SKM-1 treated with dmso at 0.1 percent for 144 hours (cell line): ENCODE data around the gene UNC79.

ENCODE experiments used
- DNase-seq: peaks from one replicate; lab custom pipeline; 2025; ENCODE audit not compliant: unreplicated experiment; lab: John Stamatoyannopoulos, UW

Gene UNC79

DNA sequence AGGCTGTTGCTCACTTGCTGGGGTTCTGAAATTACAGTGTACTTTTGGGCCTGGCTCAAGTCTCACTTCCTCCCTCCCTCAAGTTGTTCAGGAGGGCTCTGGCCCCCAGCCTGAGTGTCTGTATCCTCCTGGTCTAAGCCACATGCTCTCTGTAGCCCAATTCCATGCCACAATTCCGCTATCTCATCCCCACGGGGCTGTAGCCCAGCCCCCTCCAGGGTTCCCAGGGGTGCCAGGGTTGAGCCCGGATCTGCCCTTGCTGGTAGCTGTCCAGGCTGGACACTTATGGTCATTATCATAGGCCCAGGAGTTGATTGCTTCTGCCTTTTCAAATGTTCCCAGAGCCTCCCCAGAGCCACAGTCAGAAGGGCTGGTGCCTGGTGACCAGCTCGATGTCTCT, 292.3 kb downstream of the UNC79 start:
- DNase-seq, result no peak

DNA sequence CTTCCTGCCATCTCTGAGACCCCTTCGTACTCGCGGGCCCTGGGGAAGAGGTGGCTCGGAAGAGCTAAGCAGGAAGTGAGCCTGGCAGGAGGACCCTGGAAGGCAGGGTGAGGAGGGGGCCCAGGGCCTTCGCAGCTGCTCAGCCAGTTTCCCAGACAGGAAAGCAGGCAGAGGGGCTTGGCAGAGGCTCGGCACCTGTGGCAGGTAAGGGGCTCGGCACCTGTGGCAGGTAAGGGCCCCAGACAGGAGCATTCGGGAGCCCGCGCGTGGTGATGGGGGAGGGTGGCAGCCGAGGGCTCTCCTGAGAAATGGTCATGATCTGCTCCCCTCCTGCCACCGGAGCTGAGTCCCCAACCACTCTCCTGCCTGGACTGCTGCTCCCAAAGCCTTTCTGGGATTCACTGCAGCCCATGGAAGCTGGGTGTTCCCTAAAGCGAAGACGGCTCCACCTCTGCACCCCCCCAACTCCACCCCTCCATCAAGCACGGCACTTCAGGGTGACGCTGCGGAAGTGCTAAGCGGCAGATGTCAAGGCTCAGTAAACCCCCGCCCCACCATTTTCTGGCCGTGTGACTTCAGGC, 294.4 kb downstream of the UNC79 start:
- no peak for DNase-seq

DNA sequence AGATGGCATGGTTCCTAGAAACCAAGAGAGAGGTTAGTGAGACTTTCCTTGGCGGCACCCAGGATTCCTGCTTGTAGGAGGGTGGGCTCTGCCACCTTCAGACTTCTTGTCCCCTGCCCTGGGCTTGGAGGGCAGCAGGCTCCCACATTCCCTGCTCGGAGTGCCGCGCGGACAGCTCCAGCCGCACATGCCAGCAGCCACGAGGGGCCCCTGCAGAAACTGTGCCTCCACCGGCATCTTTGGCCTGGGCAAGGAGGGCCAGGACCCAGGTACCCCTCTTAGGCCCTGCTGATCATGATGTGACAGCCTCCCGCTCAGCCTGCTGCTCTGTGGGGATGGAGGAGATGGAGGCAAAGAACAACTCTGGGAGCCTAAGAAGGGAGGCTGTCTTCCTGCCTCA, 295.3 kb downstream of the UNC79 start:
- DNase-seq, result no peak

DNA sequence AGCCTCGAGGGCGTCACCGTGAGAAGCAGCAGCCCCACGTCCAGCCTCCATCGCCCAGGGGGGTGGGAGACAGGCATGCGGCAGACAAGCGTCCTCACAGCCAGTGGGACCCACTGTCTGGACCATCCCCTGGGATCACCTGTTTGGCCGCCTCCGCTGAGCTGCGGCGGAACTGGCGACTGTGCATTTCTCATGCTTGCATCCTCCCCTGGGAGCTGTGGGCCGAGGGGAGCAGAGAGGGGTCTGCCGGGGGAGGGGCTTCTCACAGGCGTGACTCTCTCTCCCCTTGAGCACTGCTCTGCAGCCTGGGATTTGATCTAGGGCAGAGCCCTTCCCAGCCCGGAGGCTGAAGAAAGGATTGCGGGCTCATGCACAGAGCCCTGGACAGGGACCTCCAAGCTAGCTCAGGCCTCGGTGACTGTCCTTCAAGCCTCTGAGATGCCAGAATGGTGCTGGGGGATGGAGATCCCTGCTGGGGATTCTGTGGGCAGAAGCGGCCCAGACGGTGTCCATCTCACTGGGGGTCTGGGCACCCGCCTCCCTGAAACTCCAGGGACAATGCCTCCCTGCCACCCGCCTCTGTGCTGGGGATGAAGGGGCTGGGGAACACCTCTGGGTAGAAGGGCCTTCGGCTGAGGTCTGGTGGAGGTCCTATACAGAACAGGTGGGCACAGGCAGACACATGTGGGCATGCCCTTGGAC, 296.5 kb downstream of the UNC79 start:
- DNase-seq, result no peak

DNA sequence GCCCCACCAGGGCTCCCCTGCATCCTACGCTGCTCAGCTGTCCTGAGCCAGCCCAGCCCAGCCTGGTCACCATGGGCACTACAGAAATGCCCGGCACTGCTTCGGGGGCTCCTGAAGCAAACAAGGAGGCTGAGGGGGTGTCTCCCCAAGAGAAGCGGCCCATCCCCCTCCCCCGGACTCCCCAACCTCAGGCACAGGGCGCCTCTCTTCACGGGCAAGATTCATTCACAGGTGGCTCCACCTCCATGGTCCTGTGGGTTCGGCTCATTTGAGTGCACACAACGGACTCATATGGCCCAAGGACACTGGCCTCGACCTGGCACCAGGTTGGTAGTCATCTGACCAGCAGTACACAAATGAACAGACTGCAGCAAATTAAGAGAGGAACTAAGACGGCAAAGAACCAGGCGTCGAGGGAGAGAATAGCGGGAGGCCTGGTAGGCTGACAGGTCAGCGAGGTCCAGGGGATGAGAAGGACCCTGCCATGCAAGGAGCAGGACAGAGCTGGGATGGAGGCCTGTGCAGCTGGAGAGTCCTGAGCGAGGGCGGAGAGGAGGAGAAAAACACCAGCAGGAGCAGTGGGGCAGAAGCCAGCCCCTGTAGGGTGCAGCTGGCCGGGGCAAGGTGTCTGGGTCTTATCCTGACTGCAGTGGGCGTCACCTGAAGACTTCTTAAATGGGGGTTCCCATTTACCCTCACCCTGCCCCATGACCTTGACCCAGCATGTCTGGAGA, 297.3 kb downstream of the UNC79 start:
- no peak for DNase-seq

DNA sequence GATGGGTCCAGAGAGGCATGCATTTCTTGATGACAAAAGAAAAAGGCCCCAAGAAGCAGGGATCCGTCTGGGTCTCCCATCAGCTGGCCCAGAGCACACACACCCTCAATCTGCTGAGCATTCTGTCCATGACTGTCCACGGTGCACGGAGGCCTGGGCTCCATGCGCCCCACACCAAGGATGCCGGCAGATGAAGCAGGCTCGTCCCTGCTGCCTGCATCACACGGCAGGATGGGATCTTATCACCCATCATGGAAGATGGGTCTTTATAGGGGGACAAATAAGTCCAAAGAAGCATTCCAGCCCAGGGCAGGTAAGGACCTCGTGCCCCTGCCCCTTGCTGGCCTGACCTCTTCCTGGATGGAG, 297.9 kb downstream of the UNC79 start:
- no peak for DNase-seq

DNA sequence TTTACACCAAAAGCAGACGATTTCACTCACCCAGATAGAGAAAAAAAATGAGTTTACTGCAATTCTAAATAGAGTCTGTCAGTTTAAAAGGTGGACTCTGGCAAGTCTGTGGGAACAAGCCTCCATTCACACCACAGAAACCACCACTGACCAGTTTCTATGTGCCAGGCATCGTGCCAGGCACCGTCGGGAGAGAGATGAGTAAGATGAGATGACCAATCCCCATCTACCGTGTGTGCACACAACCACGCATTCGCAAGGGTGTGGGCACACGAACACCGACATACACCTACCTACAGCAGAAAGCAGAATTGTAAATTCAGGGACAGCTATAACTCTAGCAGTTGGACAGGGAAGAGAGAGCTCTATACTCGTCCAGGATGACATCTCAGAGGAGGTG, 299.3 kb downstream of the UNC79 start:
- no peak for DNase-seq

DNA sequence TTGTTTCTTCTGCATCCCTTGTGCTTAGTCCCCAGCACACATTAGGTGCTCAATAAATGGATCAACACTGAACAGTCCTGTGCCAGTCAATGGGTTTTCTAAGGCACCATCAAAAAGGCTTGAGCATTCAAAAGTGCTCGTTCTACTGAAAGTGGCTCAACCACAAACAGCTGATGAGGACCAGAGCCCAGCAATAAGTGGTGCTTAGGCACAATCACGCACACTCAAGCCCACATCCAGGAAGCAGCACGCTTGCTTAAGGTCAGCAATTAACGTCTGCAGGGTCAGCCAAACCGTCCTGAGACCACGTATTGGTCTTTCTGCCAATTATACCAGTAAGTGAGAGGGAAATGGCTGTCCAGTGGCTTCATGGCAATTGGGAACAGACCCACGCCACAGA, 301.0 kb downstream of the UNC79 start:
- DNase-seq, result no peak

DNA sequence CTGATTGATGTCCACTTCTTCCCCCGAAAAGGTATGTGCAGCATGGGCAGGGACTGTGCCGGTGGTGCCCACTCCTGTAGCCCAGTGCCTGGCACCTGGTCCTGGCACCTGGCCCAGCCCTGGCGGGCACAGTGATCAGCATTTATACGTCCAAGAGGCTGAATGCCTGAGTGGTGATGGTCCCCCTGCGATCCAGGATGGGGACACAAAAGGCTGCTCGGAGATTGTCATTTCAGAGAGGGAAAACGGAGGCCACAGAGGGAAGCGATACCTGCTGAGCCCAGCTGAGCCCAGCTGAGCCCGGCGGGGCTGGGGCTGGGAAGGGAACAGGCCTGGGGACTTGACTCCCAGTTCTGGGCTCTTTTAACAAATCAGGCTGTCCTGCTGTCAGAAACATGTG, 301.8 kb downstream of the UNC79 start:
- no peak for DNase-seq

DNA sequence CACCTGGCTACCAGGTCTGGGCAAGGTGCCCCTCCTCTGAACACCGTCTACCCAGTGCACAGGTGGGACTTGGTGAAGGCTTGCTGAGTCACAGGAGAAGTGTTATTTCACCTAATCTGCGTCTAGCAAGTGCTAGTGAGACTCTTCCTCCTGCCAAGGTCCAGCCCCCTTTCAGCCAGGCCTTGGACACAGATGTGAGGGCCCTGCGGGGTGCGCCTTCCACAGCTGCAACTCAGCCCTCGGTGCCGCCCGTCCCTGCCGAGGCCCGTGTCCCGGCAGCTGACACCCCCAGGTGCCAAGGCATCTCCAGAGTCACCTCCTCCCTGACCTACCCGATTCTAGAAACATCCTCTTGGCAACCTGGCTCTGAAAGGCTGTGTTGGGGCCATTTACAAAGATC, 302.5 kb downstream of the UNC79 start:
- DNase-seq, result no peak

DNA sequence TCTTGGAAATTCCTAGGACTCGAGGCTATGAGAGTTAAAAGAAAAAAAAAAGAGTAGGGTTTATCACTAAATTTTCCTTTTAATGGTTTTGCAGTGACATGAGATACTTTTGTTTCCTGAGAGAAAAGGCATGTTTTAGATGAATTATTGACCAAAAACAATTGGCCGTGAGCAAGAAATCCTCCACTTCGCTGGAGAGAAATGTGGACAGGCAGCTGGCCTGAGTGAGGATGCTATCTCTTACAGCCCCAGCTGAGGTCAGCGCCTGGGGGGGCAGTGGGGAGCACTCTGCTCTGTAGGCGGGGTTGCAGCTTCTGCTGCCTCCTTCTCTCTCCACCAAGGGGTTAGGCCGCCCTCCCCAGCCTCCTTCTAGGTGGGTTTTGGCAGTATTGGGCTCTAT, 302.9 kb downstream of the UNC79 start:
- no peak for DNase-seq

DNA sequence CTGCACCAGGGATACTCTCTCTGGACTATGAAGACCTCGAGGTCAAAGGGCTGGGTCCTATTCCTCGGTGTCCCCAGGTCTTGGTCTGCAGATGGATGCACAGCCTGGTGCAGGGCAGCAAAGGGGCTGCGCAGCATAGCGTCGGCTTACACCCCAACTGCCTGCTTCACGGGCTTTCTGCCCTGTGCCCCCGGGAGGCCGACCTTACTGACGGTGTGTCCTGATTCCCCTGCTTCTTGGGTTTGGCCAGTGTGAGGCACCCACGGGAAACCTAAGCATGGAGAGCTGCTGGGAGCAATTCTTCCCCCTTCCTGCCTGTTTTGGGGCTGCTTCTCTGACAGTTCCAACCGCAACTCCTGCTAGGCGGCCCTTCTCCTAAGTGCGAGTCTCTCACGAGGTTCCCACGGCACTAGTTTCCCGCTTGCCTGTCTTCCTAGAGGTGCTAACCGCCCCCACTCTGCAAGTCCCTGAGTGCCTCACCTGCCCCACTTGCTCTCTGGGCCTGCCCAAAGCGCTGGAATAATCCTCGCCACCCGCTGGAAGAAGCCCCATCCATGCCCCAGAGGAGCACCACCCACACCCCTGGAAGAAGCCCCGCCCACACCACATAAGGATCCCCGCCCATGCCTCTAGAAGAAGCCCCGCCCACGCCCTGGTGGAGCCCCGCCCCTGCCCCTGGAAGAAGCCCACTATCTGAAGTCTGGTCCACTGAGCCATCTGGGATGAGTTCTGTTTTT, 303.5 kb downstream of the UNC79 start:
- no peak for DNase-seq

DNA sequence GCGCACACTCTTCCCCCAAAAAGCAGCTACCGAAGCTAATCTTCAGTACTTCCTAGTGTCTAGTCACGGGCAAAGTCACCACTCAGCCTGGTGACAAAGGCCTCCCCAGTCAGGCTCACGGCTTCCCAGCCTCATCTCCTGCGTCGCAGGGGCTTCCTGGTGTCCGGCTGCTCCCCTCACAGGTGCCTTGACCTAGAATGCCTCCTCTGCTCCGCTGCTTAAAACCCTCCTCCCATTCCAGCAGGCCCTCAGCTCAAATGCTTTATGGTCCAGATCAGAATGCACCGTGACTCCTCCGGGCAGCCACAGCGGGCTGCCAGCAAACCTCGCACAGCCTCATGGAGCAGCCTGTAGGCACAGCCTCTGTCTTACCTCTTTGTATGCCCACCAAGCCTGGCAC, 304.5 kb downstream of the UNC79 start:
- DNase-seq, result no peak

DNA sequence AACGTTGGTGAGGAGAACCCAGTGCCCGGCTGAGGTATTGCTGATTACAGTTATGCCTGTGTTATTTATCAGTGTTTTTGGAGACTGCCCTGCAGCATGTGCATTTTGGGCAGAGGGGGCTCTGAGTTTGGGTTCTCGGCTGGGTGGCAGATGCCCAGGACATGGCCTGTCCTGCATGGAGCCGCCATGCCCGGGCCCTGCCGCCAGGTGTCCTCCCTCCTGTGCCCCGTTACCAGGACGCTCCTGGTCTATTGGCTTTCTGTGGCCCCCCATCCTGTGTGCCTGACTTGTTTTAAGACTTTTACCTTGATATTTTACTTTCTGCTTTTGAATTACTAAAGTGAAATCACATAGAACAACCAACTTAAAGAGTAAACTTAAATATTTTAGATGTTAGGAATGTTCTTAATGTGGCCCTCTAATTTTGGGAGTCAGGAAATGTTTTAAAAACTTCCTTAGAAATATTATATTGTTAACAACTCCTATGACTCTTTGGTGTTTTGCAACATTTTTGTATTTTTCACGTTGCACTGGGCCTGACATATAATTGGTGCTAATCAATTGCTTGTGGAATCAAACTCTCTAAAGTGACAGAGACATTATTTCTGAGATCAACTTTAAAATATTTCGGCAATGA, 305.8 kb downstream of the UNC79 start:
- DNase-seq, result no peak

DNA sequence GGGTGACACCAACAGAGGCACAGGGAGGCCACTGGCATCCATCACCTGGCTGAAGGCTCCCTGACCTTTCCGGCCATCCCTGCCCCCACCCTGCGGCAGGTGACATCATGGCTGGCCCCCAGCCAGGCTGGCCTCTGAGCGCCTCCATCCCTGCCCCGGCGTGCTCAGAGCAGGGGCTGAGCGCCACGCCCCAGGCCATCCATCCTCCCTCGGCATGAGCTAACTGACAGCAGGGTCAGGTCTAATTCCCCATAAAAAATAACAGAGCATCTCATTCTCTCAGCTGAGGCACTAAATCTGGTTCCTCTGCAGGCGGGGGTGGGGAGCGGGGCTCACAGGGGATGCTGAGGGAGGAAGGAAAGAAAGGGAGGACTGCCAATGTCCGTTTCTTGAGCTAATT, 306.9 kb downstream of the UNC79 start:
- DNase-seq, result no peak

DNA sequence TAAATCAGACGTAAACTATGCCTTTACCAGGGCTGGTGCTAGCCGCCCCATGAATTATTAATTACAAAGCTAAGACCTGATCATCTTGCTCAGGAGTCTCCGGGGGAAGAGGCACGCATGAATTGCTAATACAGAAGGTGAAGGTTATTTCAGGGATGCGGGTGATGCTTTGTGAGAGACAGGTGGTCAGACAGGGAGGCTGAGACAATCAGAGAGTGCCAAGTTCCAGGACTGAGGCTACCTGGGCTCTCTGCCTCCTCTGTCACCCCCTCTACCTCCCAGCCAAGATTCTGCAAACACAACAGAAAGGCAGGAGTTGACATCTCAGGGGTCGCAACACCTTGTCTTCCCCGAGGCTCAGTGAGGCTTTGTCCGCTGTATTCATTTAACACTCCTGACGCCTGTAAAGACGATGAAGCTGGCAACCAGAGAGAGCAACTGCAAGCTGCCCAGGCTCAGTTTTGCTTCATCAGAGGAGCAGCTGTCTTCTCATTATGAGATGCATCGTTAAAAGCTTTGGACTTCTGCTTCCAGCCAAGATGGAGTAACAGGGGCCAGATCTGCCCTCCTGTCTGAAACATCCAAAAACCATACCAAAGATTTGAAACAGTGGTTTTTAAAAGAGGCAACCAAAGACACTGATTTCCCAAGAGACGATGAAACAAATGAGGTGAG, 311.0 kb downstream of the UNC79 start:
- DNase-seq, result no peak

DNA sequence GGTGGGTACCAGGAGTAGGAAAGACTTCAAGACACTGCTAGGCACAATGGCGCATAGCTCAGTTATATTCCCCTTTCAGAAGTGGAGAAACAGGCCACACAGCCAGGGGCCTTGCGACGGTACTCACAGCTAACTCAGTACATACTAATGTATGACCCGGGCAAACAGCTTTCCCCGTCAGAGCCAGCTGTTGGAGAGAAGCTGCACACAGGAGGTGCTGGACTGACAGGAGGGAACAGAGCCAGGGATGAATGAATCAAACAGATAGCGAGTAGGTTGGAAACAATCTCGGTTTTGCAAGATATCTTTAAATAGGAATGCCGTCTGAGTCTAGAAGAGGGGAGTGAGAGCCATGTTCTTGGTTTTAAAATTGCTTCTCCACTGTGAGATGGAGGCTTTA, 312.0 kb downstream of the UNC79 start:
- no peak for DNase-seq

DNA sequence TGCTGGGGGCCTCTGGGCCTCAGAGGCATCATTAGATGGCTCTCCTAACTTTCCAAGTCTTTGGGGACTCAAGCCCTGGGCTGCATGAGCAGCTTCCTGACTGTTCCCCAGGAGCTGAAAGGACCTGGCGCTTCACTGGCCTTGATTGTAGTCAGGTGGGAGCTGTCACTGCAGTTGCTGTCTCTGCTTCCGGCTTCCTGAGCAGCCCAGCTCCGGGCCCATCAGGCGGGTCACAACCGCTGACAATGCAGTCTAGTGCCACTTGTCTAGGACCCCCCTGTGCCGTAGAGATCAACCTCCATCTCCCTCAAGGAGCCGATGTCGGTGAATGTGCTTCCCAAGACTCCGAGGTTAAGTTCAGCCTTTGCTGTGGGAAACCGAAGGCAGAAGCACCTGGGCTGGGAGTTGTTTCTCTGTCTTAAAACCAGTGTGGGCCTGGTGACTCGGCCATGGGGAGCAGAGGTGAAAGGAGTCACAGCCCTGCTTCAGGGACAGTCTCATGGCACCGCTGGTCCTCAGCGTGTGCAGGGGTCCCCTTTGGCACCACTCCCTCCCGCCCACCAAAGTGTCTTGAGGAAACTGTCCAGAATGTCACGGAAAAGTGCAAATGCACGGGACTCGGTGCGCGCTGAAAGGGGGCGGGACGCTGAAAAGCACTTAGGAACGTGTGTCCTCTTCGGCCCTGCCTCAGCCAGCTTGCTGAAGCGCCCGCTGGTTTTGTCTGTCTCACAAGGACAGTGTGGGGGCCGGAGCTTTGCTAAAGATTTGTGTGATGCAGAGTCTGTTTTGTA, 312.7 kb downstream of the UNC79 start:
- DNase-seq, result no peak

DNA sequence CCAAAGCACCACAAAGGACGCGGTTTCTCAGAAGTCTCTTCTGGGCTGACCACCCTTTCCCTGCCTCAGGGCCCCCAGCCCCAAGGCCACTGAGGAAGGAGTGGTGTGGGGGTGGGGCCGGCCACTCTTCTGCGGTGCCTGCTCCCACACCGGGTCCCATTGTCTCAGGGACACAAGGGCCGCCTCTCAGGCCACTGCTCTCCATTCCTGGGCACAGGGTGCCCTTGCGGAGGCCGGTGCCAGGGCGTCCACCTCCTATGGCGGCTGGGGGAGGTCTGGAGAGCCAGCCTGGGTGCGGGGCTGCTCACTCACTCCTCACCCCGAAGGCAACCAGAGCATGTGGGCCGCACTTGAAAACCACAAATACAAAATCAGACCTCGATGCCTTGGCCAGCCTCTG, 313.4 kb downstream of the UNC79 start:
- no peak for DNase-seq

DNA sequence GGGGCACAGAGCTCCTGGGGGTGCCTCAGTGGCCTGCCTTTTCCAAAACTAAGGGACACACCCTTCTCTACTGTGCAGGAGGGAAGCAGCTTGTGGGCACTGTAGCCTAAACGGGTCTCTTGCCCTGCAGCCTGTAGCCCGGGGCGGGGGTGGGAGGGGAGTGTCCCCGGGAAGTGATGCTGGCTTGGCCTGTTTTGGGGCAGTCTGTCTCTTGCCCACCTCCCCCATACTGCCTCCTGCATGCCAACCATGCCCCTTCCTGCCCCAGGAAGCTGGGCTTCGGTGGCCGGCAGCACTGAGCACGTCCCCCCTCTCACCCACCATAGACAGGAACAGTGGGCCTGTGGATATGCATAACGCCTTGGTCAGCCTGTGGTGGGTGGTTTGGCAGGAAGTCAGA, 314.1 kb downstream of the UNC79 start:
- DNase-seq, result no peak
